HFFc6 (cell line): ENCODE data around the gene DPP3. TPM values are rescaled to one million over a fixed set of nuclear protein-coding genes. Genes with fewer than 3 reads are reported as not detected.

Source experiments
- DNase-seq: peaks from one replicate; pipeline ENCODE4 v3.0.0-alpha.2; 2018
- H3K27ac Mint-ChIP-seq: 2 replicates; pipeline ENCODE4 v1.8.0; 2020; ENCODE audit warnings: mild to moderate bottlenecking, mixed read lengths
- H3K27me3 Mint-ChIP-seq: 2 replicates; pipeline ENCODE4 v1.8.0; 2021; ENCODE audit warnings: mild to moderate bottlenecking, moderate library complexity, mixed read lengths; ENCODE audit not compliant: insufficient read depth
- H3K36me3 Mint-ChIP-seq: 2 replicates; pipeline ENCODE4 v1.8.0; 2021; ENCODE audit warnings: low read depth, mixed read lengths
- H3K4me1 Mint-ChIP-seq: 2 replicates; pipeline ENCODE4 v1.8.0; 2020; ENCODE audit warnings: low read depth, mixed read lengths
- H3K4me3 Mint-ChIP-seq: 2 replicates; pipeline ENCODE4 v1.8.0; 2020; ENCODE audit warnings: mild to moderate bottlenecking, moderate library complexity, mixed read lengths
- H3K9me3 Mint-ChIP-seq: 2 replicates; pipeline ENCODE4 v1.8.0; 2020; ENCODE audit warnings: mild to moderate bottlenecking, mixed read lengths
- total RNA-seq, 6 experiments: library from RNA; stranded (reverse); fragmentation: NEBNext Ultra II Directional; extraction: Animal tissue kit (Norgen Biotek cat#: 25700); gene quantifications; 2 replicates in 1 of 6; 3 replicates in 5 of 6; pipeline ENCODE4 v1.2.3, GENCODE V29; 2021
- TF ChIP-seq, protein P1 (sequence below): fragments of 200-600 bp; sonication (generic); IDR thresholded peaks from 2 replicates; pipeline ENCODE4 v1.5.0; 2021; ENCODE audit warnings: antibody characterized with exemption, mild to moderate bottlenecking

DPP3 gene
- total RNA-seq, 6 experiments from 2014 or later = 54.8 to 71.6 (median 58.2) TPM

GRCh38 chr11:66545701-66546367, 65.6 kb downstream of the DPP3 start, which contains the start of gene ZDHHC24:
ZDHHC24 (minus strand) TSS chr11:66546048; CDS start chr11:66546003, 45 bp downstream.
- peak; percentile 97 for DNase-seq
- Mint-ChIP-seq H3K9me3 (no peaks in the 10 kb centered on the region), H3K27me3 (peaks cover 16% of the 10 kb centered on the region), H3K27ac (peak within 1 kb of the TSS; percentile 70), H3K4me3 (peak within 1 kb of the TSS; percentile 88), H3K4me1 (peaks cover 36% of the 10 kb centered on the region), H3K36me3 (peaks cover 7% of the 10 kb centered on the region)
- TF ChIP-seq, protein P1, sequence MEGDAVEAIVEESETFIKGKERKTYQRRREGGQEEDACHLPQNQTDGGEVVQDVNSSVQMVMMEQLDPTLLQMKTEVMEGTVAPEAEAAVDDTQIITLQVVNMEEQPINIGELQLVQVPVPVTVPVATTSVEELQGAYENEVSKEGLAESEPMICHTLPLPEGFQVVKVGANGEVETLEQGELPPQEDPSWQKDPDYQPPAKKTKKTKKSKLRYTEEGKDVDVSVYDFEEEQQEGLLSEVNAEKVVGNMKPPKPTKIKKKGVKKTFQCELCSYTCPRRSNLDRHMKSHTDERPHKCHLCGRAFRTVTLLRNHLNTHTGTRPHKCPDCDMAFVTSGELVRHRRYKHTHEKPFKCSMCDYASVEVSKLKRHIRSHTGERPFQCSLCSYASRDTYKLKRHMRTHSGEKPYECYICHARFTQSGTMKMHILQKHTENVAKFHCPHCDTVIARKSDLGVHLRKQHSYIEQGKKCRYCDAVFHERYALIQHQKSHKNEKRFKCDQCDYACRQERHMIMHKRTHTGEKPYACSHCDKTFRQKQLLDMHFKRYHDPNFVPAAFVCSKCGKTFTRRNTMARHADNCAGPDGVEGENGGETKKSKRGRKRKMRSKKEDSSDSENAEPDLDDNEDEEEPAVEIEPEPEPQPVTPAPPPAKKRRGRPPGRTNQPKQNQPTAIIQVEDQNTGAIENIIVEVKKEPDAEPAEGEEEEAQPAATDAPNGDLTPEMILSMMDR = no peak

DNA sequence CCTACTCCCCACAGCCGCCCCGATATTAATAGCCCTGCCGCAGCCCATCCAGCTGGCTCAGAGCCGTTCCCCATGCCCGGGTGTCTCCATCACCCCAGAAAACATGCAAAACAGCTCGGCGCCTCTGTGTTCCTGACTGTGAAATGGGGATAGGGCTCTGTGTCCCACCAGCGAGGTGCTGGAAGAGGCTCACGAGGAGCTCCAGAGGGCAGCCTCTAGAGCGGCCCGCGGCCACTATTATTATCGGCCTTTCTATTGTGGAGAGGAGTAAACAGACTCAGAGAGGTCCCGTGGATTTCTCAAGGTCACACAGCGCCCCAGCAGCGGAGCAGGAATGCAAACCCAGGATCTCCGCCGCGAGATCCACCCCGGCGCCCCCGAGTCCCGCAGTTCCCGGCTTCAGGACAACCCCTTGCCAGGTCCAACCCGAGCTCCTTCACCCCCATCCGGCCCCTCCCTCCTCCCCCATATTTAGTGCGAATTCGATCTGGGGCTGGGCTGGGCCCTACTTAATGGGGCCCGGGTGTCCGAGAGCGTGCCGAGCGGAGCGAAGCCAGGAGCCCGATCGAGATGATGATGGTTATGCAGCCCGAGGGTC, 66.2 kb downstream of the DPP3 start, which contains the start of gene ACTN3:
Gene ACTN3, plus strand, starts transcription at position 536 of the 598 bp plus-strand sequence. Its CDS starts 35 bp downstream, at position 571.
- Mint-ChIP-seq H3K4me1 (peaks cover 34% of the 10 kb centered on the region), H3K4me3 (peak within 1 kb of the TSS; percentile 78), H3K27me3 (peaks cover 20% of the 10 kb centered on the region), H3K36me3 (peaks cover 7% of the 10 kb centered on the region), H3K27ac (peak within 1 kb of the TSS; percentile 41; the same call in 1 of the 2 replicates), H3K9me3 (no peaks in the 10 kb centered on the region)
- TF ChIP-seq, protein P1 = no peak
- no peak for DNase-seq

GRCh38 chr11:66546966-66547661, 66.9 kb downstream of the DPP3 start:
- no peak for DNase-seq
- H3K4me3 Mint-ChIP-seq = peak overlapping the region; percentile 78; the same call in 1 of the 2 replicates
- TF ChIP-seq, protein P1 = no peak
- peaks cover 19% of the 10 kb centered on the region for H3K27me3 Mint-ChIP-seq
- H3K4me1 Mint-ChIP-seq = peaks cover 27% of the 10 kb centered on the region
- peaks cover 6% of the 10 kb centered on the region for H3K36me3 Mint-ChIP-seq
- H3K9me3 Mint-ChIP-seq = no peaks in the 10 kb centered on the region
- no peak overlapping the region for H3K27ac Mint-ChIP-seq

GRCh38 chr11:66547662-66548009, 67.4 kb downstream of the DPP3 start:
- Mint-ChIP-seq H3K9me3 (no peaks in the 10 kb centered on the region), H3K27ac (no peak overlapping the region), H3K36me3 (peaks cover under 1% of the 10 kb centered on the region), H3K4me1 (peaks cover 22% of the 10 kb centered on the region), H3K4me3 (no peak overlapping the region), H3K27me3 (peaks cover 17% of the 10 kb centered on the region)
- TF ChIP-seq, protein P1 = no peak
- no peak for DNase-seq

DNA sequence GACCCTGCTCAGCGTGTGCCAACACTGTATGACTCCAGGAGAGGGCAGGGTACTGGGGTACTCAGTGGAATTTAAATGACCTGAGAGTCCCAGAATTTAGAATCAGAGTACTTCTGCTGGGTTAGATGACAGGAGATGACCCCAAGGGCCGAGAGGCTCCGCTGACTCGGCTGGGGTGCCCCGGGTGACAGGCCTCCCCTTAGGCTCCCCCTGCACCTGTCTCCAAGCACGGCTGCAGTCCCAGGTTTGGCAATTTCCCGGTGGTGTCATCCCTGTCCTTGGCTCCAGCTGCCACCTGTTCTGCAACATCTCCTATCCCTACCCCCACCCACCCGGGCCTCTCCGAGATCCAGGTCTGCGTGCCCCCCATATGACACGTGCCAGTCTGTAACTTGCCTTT, 67.8 kb downstream of the DPP3 start:
- no peak overlapping the region for H3K4me3 Mint-ChIP-seq
- peaks cover 18% of the 10 kb centered on the region for H3K4me1 Mint-ChIP-seq
- no peak for DNase-seq
- TF ChIP-seq, protein P1 = no peak
- no peak overlapping the region for H3K27ac Mint-ChIP-seq
- H3K9me3 Mint-ChIP-seq = no peaks in the 10 kb centered on the region
- H3K27me3 Mint-ChIP-seq = peaks cover 17% of the 10 kb centered on the region
- H3K36me3 Mint-ChIP-seq = no peaks in the 10 kb centered on the region
